ENCODE results near the gene GLYAT.
"Not testable (repeated sequence)": the region's sequence is repeated elsewhere in the genome, so short reads cannot be mapped to it uniquely, and the experiment has no call there.

The GLYAT gene

GRCh38 chr11:58742981-58743880 is 11.5 kb upstream of the GLYAT start:
- DNase-seq = no peak

GRCh38 chr11:58742140-58742539 is 10.4 kb upstream of the GLYAT start:
- DNase-seq = no peak

DNA sequence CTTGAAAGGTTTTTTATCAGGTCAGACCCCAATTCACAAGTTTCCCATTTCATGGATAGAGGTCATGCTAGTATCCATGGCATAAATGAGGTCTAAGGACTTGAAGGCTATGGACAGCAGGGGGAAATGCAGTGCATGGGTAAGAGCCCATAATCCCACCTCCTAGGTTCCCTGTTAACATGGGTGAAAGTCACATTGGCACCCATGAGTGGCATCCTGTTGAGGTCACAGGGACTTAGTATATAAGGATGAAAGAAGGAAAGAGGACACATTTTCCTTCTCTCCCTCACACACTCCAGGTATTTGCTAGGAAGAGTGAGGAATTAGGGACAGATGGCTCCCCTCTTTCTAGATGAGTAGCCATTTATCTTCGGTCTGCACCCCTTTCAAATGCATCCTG is 9.4 kb upstream of the GLYAT start:
- no peak for DNase-seq

DNA sequence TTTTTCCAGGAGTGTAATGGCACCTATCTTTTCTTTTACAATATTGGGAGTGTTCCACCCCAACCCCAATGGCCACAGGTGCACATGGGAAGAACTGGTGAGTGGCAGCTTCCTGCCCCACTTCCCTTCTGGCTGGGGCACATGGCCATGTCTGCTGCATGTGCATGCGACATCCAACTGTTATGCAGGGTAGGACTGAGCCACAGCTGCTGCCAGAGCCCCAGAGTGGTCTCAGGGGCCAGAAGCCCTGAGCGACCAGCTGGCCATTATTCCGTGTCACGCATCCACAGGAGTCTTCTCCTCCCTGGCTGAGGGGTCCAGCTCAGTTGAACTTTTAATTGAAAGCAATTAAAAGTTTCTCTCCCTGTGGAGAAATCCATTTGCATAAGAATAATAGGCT is 8.7 kb upstream of the GLYAT start:
- no peak for DNase-seq

DNA sequence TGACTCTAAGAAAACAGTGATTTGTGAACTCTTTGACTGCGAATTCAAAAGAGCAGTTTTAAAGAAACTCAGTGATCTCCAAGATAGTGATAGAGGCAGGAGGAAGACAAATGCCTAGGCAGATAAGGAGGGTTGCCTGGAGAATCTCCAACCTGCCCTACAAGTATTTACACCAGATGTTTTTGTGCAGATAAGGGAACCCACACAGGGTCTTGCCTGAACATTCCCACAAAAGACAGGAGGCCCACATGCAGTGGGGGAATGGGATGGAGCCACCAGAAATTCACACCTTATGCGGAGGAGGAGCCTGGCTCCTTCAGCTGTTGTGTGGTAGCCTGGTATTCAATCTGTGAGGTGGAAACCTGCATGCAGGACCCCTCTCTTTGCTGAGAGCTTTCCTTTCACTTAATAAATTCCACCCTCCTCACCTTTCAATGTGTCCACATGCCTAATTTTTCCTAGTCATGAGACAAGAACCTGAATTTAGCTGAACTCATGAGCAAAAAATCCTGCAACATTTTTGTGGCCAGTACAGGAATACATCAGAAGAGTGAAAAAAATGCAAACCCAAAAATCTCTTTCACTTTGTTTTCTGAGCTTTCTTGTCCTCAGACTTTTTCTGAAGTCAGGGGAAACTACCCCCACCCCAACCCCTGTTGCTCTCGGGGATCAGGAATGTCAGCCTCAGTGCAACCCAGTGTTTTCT is 8.1 kb upstream of the GLYAT start:
- no peak for DNase-seq

DNA sequence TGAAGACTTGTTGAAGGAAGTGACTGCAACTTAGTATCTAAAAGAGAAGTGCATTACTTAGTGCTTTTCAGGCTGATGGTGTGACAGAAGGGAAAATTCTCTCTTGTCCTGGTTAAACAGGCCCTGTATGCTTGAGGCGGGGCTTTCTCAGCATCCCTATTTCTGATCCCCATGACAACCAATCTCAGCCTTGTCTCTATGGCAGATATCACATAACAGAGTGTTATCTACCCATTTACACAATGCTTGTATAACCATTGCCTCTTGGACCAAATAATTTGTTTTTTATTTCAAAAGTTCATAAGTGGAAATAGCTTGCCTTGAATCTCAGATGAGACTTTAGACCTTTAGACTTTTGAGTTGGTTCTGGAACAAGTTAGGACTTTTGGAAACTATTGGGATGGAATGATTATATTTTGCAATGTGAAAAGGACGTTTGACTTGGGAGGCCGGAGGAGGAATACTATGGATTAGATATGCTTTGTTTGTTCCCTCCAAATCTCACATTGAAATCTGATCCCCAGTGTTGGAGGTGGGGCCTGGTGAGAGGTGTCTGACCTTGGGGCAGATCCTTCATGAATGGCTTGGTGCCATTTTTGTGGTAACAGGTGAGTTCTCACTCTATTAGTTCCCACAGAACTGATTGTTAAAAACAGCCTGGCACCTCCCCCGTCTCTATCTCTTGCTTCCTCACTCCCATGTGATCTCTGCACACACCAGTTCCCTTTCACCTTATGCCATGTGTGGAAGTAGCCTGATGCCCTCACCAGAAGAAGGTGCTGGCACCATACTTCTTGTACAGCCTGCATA is 3.1 kb upstream of the GLYAT start:
- DNase-seq = no peak

DNA sequence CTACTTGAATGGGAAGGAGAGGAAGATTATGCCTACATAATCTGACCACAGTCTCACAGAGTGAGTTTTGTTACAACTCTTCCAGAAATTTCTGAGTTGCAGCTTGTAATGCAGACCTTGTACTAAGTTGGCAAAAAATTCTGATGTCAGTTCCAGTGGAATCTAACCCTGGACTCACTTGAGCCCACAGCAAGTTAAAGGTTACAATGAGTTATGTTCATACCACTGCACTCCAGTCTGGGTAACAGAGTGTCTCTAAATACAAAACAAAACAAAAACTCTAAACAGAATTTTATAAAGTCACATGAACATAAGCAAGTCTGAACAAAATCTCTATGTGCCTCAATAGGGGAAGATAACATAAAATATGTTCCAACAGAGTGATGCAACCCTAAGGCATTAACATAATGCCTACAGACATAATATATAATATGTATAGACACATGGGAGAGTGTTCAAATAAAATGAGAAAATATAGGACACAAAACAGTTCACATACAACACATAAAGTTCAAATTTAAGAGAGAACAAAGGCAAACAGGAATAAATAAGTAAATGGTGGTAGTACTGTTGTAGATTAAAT is 1.1 kb downstream of the GLYAT start:
- no peak for DNase-seq

DNA sequence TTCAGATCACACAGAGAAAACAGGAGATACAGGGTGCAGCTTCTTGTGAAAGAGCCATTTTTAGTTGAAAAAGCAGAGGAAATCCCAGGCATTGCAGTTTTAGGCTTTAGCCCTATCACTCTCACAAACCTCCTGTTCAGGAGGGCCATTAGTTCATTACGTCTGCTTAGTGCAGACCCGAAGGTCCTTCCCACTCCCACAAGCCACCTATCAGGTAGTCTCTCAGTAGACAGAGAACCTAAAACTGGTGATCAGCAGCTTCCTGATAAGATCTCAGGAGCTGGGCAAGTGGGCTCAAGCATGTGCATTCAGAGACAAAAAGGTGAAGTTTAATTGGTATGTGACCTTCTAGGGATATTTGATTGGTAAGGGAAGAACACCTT is 4.3 kb downstream of the GLYAT start:
- DNase-seq = no peak

- no peak for DNase-seq
Observed at GRCh38 chr11:58726737-58727414, 4.9 kb downstream of the GLYAT start.

GRCh38 chr11:58719406-58720117 is 12.2 kb downstream of the GLYAT start:
- no peak for DNase-seq

DNA sequence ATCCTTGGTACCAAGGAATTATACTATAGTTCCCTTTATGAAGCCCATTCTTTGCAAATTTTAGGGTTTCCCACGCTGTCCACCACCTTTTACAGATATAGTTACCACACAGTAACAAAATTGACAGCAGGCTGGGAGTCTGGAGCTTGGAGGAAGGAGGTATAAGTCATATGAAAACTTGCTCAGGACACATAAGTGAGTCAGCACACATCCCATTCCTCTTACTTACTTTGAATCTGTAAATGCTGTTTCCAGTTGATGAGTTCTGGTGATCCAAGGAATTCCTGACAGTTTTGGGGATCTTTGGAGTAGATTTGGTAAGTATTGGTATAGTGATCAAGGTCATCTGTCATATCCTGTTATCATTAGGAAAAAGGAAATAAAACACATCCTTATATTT is 19.2 kb downstream of the GLYAT start:
- no peak for DNase-seq

GRCh38 chr11:58711832-58712231 is 19.9 kb downstream of the GLYAT start:
- DNase-seq = no peak

DNA sequence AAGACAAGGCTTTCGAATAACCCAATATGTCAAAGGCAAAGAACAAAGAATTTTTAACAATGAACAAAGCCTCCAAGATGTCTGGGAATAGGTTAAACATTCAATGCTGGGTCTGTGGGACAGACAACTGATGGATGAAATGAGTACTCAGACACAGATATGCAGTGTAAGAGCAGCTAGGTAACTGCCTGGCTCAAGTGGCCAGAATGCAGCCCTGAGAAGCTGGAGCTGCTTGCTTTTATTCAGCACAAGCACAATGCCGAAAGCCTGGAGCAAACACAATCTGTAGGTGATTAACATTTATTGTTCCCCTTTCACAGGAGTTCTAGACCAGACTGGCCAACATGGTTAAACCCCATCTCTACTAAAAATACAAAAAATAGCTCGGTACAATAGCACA is 24.0 kb downstream of the GLYAT start:
- DNase-seq = no peak

DNA sequence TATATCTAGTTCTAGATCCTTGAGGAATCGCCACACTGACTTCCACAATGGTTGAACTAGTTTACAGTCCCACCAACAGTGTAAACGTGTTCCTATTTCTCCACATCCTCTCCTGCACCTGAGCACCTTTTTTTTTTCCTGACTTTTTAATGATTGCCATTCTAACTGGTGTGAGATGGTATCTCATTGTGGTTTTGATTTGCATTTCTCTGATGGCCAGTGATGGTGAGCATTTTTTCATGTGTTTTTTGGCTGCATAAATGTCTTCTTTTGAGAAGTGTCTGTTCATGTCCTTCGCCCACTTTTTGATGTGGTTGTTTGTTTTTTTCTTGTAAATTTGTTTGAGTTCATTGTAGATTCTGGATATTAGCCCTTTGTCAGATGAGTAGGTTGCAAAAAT is 34.9 kb downstream of the GLYAT start:
- DNase-seq = not testable (repeated sequence)

DNA sequence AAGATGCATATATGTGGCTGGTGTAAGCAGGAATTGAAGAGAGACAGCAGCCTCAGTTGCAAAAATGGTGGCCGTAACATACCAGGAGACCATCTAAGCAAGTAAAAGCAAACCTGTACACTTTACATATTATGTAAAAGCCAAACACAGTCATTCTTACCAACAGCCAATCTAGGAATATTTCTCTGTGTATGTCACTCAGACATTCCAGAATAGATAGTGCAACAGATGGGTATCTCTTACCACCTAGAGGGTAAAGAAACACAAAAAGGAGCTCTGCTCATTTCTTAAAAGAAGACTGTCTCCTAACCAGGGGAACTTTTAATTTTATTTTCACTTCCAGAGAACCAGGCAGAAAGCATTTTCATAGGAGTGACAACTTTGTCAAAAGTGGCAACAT is 38.7 kb downstream of the GLYAT start:
- DNase-seq = no peak

GRCh38 chr11:58691675-58692074 is 40.1 kb downstream of the GLYAT start:
- DNase-seq = no peak

DNA sequence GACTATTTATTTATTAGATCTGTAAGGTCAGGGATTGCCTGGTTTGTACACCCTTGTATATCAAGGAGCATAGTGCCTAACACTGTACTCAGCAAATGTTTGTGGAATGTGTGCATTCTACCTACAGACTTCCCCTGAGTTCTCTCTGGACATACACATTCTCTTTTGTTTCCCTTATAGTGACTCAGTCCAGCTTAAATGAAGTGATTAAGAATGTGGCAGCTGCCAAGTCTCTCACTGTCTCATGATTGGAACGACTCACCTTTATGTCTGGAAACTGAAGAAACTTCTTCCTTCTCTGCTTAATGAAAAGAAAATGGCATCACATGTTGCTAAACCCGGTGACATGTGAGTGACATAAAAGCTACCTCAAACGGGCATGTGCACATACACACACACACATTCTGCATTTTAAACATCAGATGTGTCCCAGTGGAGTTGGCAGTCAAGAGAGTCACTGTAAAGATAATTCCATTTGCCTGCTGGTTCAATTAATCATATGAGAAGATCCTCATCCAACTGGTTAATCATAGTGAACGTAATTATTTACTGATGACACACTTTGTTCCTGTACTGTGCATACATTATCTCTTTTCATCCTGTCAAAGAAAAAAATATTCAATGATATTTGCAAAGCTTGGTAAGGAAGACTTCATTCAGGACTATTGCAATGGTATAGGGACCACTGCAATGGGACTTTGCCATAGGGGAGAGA is 42.8 kb downstream of the GLYAT start:
- DNase-seq = no peak

GRCh38 chr11:58685973-58686722 is 45.6 kb downstream of the GLYAT start:
- no peak for DNase-seq

- DNase-seq = not testable (repeated sequence)
Observed at GRCh38 chr11:58682660-58683059, 49.1 kb downstream of the GLYAT start.

GRCh38 chr11:58677536-58677935 is 54.2 kb downstream of the GLYAT start:
- DNase-seq = not testable (repeated sequence)
